Measurements from ENCODE around the gene NTSR2.

The NTSR2 gene

DNA sequence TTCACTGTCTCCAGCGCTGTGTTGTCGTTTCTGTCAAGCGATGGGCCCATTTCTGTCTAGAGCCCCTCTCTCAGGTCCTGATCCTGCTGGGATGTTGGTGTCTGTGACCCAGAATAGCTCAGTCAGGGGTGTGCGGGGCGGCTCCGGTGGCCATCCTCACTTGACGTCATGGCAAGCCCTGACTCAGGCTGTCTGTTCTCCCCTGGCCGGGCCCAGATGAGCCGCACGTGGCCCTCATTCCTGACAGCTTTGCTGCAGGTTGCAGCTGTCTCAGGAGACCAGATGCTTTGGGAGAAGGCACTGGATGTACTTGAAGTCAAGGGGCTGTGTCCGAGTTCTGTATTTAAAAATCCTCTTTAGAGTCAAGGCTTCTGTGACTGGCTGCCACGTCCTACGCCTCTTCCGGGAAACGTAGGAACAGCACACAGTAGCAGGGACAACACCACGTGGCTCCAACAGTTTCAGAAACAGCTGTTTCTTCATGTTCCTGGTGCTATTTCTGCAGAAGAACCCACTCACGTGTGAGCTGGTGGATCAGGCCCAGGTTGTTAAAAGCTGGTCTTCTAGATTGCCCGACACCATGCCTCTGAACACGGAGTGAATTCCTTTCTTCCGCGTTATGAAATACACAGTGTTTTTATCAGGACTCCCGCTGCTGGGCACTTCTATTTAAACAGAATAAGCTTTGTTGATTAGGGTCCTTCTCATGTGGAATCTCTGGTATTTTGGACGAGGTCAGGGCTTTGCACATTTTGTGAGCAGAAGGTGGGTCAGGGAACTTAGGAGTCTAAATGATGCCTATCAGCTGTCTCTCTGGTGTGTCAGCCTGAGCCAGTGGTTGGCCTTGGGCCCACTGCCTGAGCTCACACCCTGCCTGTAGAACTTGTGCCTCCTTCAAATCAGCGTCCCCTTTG, 28.3 kb upstream of the NTSR2 start:
- no peaks in the 10 kb centered on the region for H3F3A ChIP-seq (ENCODE audit: insufficient read depth, low read length)
- no peaks in the 10 kb centered on the region for H4K20me1 ChIP-seq (ENCODE audit: insufficient read depth, low read length)
- no peak overlapping the region for H3K27ac ChIP-seq (ENCODE audit: low read length)
- no peak overlapping the region for H3K9ac ChIP-seq (ENCODE audit: low read length)
- no peak overlapping the region for H3K4me2 ChIP-seq (ENCODE audit: low read depth, low read length)
- no peaks in the 10 kb centered on the region for H3K9me2 ChIP-seq (replicated peaks; ENCODE audit: insufficient read depth, low read length)
- H3K4me1 ChIP-seq (ENCODE audit: low read length) = no peaks in the 10 kb centered on the region
- H3K79me2 ChIP-seq (ENCODE audit: low read length) = no peaks in the 10 kb centered on the region
- H3K4me3 ChIP-seq (ENCODE audit: low read length) = no peak overlapping the region
- no peaks in the 10 kb centered on the region for H3K36me3 ChIP-seq (replicated peaks; ENCODE audit: insufficient read depth, low read length)
- H2AFZ ChIP-seq (ENCODE audit: low read length) = no peak overlapping the region
- no peak for DNase-seq
- H3K27me3 ChIP-seq (replicated peaks; ENCODE audit: insufficient read depth, low read length) = no peaks in the 10 kb centered on the region
- H3K9me3 ChIP-seq (replicated peaks; ENCODE audit: insufficient read depth, low read length) = no peaks in the 10 kb centered on the region
- TF ChIP-seq, protein P1, sequence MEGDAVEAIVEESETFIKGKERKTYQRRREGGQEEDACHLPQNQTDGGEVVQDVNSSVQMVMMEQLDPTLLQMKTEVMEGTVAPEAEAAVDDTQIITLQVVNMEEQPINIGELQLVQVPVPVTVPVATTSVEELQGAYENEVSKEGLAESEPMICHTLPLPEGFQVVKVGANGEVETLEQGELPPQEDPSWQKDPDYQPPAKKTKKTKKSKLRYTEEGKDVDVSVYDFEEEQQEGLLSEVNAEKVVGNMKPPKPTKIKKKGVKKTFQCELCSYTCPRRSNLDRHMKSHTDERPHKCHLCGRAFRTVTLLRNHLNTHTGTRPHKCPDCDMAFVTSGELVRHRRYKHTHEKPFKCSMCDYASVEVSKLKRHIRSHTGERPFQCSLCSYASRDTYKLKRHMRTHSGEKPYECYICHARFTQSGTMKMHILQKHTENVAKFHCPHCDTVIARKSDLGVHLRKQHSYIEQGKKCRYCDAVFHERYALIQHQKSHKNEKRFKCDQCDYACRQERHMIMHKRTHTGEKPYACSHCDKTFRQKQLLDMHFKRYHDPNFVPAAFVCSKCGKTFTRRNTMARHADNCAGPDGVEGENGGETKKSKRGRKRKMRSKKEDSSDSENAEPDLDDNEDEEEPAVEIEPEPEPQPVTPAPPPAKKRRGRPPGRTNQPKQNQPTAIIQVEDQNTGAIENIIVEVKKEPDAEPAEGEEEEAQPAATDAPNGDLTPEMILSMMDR (IDR thresholded peaks at IDR 0.05; ENCODE audit: low read length) = no peak
- TF ChIP-seq EZH2 (optimal IDR thresholded peaks at IDR 0.05; ENCODE audit: low read depth, low read length) (no peak), EZH2phosphoT487 (IDR thresholded peaks at IDR 0.05; ENCODE audit: low read length) (no peak)

DNA sequence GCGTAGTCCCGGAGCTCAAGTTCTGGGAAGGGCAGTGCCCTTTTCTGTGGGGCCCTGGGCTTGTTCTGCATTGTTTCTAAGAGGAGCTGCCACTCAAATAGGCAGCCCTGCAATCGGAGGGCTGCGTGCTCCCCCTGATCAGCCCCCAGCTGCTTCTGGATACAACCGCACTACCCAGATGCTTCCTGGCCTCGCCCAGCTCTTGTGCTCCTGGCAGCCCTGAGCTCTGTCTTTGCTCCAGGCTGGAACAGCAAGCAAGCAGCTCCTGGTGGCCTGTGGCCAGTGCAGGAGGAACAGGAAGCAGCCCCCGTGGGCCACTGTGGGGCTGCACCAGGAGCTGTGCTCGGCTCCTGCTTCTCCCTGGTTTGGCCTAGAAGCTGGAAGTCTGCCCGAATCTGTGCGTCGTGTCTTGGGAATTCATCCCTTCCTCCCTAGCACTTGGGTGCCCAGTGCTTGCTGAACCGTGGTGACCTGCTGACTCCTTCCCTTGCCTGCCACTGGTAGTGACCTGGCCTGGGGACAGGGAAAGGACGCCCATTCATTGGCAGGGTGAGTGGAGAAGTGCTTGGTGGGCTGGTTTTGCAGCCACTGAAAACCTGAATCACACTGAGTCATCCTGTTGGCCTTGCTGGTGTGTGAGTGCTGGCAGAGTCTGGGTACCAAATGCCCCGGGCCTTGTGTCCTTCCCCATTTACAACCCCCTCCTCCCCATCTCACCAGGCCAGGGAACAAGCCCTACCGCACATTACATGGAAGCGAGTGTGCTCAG, 27.3 kb upstream of the NTSR2 start:
- no peak overlapping the region for H2AFZ ChIP-seq (ENCODE audit: low read length)
- H3K79me2 ChIP-seq (ENCODE audit: low read length) = no peaks in the 10 kb centered on the region
- no peak for TF ChIP-seq EZH2phosphoT487 (IDR thresholded peaks at IDR 0.05; ENCODE audit: low read length)
- TF ChIP-seq EZH2 (optimal IDR thresholded peaks at IDR 0.05; ENCODE audit: low read depth, low read length) = no peak
- TF ChIP-seq, protein P1 (IDR thresholded peaks at IDR 0.05; ENCODE audit: low read length) = no peak
- H3K4me3 ChIP-seq (ENCODE audit: low read length) = no peak overlapping the region
- H3K9ac ChIP-seq (ENCODE audit: low read length) = no peak overlapping the region
- no peak overlapping the region for H3K4me2 ChIP-seq (ENCODE audit: low read depth, low read length)
- no peaks in the 10 kb centered on the region for H3K9me2 ChIP-seq (replicated peaks; ENCODE audit: insufficient read depth, low read length)
- no peaks in the 10 kb centered on the region for H3K4me1 ChIP-seq (ENCODE audit: low read length)
- H3K9me3 ChIP-seq (replicated peaks; ENCODE audit: insufficient read depth, low read length) = no peaks in the 10 kb centered on the region
- no peaks in the 10 kb centered on the region for H3F3A ChIP-seq (ENCODE audit: insufficient read depth, low read length)
- no peaks in the 10 kb centered on the region for H4K20me1 ChIP-seq (ENCODE audit: insufficient read depth, low read length)
- no peak for DNase-seq
- H3K27ac ChIP-seq (ENCODE audit: low read length) = no peak overlapping the region
- H3K27me3 ChIP-seq (replicated peaks; ENCODE audit: insufficient read depth, low read length) = no peaks in the 10 kb centered on the region
- no peaks in the 10 kb centered on the region for H3K36me3 ChIP-seq (replicated peaks; ENCODE audit: insufficient read depth, low read length)

DNA sequence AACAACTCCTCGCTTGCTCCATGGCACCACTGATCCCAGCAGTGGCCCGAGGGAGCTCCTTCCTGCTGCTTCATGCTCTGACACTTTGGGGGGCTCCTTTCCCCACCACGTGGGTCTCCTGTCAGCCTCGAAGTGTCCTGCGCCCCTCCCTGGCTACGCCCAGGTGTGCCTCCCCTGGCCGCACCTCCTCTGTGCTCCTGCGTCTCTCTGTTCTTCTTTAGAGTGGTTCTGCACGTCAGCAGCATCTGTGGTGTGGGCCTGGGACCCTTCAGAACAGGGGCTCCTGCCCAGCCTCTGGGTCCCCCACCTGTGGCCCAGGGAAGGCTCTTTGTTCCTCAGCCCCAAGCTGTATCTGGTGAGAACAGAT, 26.7 kb upstream of the NTSR2 start:
- no peaks in the 10 kb centered on the region for H3K36me3 ChIP-seq (replicated peaks; ENCODE audit: insufficient read depth, low read length)
- no peaks in the 10 kb centered on the region for H3F3A ChIP-seq (ENCODE audit: insufficient read depth, low read length)
- H3K4me2 ChIP-seq (ENCODE audit: low read depth, low read length) = no peak overlapping the region
- H3K79me2 ChIP-seq (ENCODE audit: low read length) = no peaks in the 10 kb centered on the region
- no peak overlapping the region for H2AFZ ChIP-seq (ENCODE audit: low read length)
- no peak overlapping the region for H3K4me3 ChIP-seq (ENCODE audit: low read length)
- TF ChIP-seq, protein P1 (IDR thresholded peaks at IDR 0.05; ENCODE audit: low read length) = no peak
- TF ChIP-seq EZH2 (optimal IDR thresholded peaks at IDR 0.05; ENCODE audit: low read depth, low read length) (no peak), EZH2phosphoT487 (IDR thresholded peaks at IDR 0.05; ENCODE audit: low read length) (no peak)
- H3K9ac ChIP-seq (ENCODE audit: low read length) = no peak overlapping the region
- no peaks in the 10 kb centered on the region for H3K9me2 ChIP-seq (replicated peaks; ENCODE audit: insufficient read depth, low read length)
- no peaks in the 10 kb centered on the region for H3K27me3 ChIP-seq (replicated peaks; ENCODE audit: insufficient read depth, low read length)
- no peaks in the 10 kb centered on the region for H3K4me1 ChIP-seq (ENCODE audit: low read length)
- no peak for DNase-seq
- no peak overlapping the region for H3K27ac ChIP-seq (ENCODE audit: low read length)
- H3K9me3 ChIP-seq (replicated peaks; ENCODE audit: insufficient read depth, low read length) = no peaks in the 10 kb centered on the region
- H4K20me1 ChIP-seq (ENCODE audit: insufficient read depth, low read length) = no peaks in the 10 kb centered on the region

All from MM.1S (cell line).